H1 (cell line): ENCODE data around the gene DBP. TPM values are rescaled to one million over a fixed set of nuclear protein-coding genes. Genes with fewer than 3 reads are reported as not detected.

Source experiments
- CTCF ChIA-PET: fragments of 300-600 bp; sonication (Branson Sonifier 250); formaldehyde crosslinking; loops from one replicate; lab custom pipeline; 2021; ENCODE audit not compliant: partially characterized antibody; lab: Charles Lee
- POLR2A ChIA-PET: fragments of 300-600 bp; sonication (Branson Sonifier 250); formaldehyde crosslinking; loops from one replicate; lab custom pipeline; 2021; ENCODE audit warnings: inconsistent platforms; ENCODE audit not compliant: partially characterized antibody; lab: Charles Lee
- DNase-seq, 2 experiments: peaks; one replicate each; pipeline versions ENCODE4 v3.0.0 to v3.0.0-alpha.2; 2010 to 2022; ENCODE audit warnings: low spot score in 2 of 2, low read depth in 1 of 2, mixed read lengths in 1 of 2
- FAIRE-seq: peaks from 2 replicates; lab custom pipeline; 2011; peaks lifted over from hg19 to GRCh38; lab: Jason Lieb, UNC
- H2AFZ ChIP-seq: 2 replicates; pipeline ENCODE4 v1.8.1; 2012; ENCODE audit warnings: low read length, inconsistent platforms
- H2AK5ac ChIP-seq: 2 replicates; pipeline ENCODE4 v1.6.1; 2013; ENCODE audit warnings: low read depth, low read length
- H2BK120ac ChIP-seq: replicated peaks from 2 replicates; pipeline ENCODE3; 2013; ENCODE audit warnings: low read depth, low read length, inconsistent platforms
- H2BK12ac ChIP-seq: 2 replicates; pipeline ENCODE4 v1.6.1; 2013; ENCODE audit warnings: low read depth, low read length
- H2BK15ac ChIP-seq: 2 replicates; pipeline ENCODE4 v1.6.1; 2013; ENCODE audit warnings: low read length
- H2BK20ac ChIP-seq: 2 replicates; pipeline ENCODE4 v1.6.1; 2013; ENCODE audit warnings: low read length
- H2BK5ac ChIP-seq: 2 replicates; pipeline ENCODE4 v1.6.1; 2013; ENCODE audit warnings: low read depth, low read length
- H3K14ac ChIP-seq: 2 replicates; pipeline ENCODE4 v1.6.1; 2013; ENCODE audit warnings: inconsistent platforms; ENCODE audit not compliant: insufficient read length
- H3K18ac ChIP-seq: 2 replicates; pipeline ENCODE4 v1.6.1; 2013; ENCODE audit warnings: low read length; ENCODE audit errors: extremely low read depth
- H3K23ac ChIP-seq: 2 replicates; pipeline ENCODE4 v1.6.1; 2013; ENCODE audit warnings: inconsistent platforms; ENCODE audit not compliant: insufficient read length
- H3K23me2 ChIP-seq: 2 replicates; pipeline ENCODE4 v1.6.1; 2013; ENCODE audit warnings: low read depth, low read length
- H3K27ac ChIP-seq: 2 replicates; pipeline ENCODE4 v1.6.1; 2011; ENCODE audit warnings: low read depth, low read length, inconsistent platforms
- H3K27me3 ChIP-seq, 4 experiments: replicated peaks in 1 of 4; 1 replicate in 1 of 4; 2 replicates in 3 of 4; pipeline versions ENCODE4 v1.6.1 to v1.8.1; 2011 to 2013; ENCODE audit warnings: low read length in 3 of 4, mild to moderate bottlenecking in 3 of 4, inconsistent platforms in 2 of 4, mixed read lengths in 2 of 4, moderate library complexity in 1 of 4; ENCODE audit not compliant: control insufficient read depth in 3 of 4, insufficient read depth in 3 of 4; ENCODE audit errors: extremely low read depth in 1 of 4
- H3K36me3 ChIP-seq, 4 experiments: 2 replicates each; pipeline versions ENCODE4 v1.6.1 to v1.8.1; 2011 to 2013; ENCODE audit warnings: mild to moderate bottlenecking in 4 of 4, low read length in 3 of 4, moderate library complexity in 2 of 4, control low read depth in 1 of 4, inconsistent platforms in 1 of 4; ENCODE audit not compliant: insufficient read depth in 4 of 4, control insufficient read depth in 2 of 4
- H3K4ac ChIP-seq: replicated peaks from 2 replicates; pipeline ENCODE3; 2013; ENCODE audit warnings: low read length, low read depth, mixed read lengths, inconsistent platforms; ENCODE audit not compliant: insufficient read length
- H3K4me1 ChIP-seq, 4 experiments: replicated peaks in 1 of 4; 1 replicate in 1 of 4; 2 replicates in 3 of 4; pipeline versions ENCODE4 v1.6.1 to v1.8.1; 2011 to 2013; ENCODE audit warnings: low read length in 3 of 4, inconsistent platforms in 2 of 4, mixed read lengths in 1 of 4; ENCODE audit not compliant: insufficient read depth in 4 of 4, control insufficient read depth in 3 of 4
- H3K4me2 ChIP-seq, 2 experiments: 2 replicates each; pipeline versions ENCODE4 v1.6.1 to v1.8.1; 2011 to 2013; ENCODE audit warnings: low read depth in 2 of 2, low read length in 2 of 2, control low read depth in 1 of 2, inconsistent platforms in 1 of 2, mild to moderate bottlenecking in 1 of 2; ENCODE audit not compliant: insufficient read depth in 1 of 2
- H3K4me3 ChIP-seq, 4 experiments: fragments of 200-600, 300-600 bp in 1 of 4; sonication (generic), shearing (Covaris generic), sonication (Bioruptor Twin) in 1 of 4; 2 replicates each; pipeline versions ENCODE4 v1.5.1 to v1.8.1; 2011 to 2016; ENCODE audit warnings: low read length in 4 of 4, low read depth in 3 of 4, control low read depth in 2 of 4, inconsistent platforms in 2 of 4, mild to moderate bottlenecking in 2 of 4, mixed read lengths in 1 of 4, moderate library complexity in 1 of 4; ENCODE audit not compliant: insufficient read depth in 2 of 4; ENCODE audit errors: extremely low read depth in 1 of 4
- H3K56ac ChIP-seq: replicated peaks from 2 replicates; pipeline ENCODE3; 2013; ENCODE audit warnings: low read depth, mild to moderate bottlenecking, mixed read lengths, low read length, inconsistent platforms; ENCODE audit not compliant: insufficient read length
- H3K79me1 ChIP-seq: 2 replicates; pipeline ENCODE4 v1.6.1; 2013; ENCODE audit warnings: low read depth, low read length, control low read depth
- H3K79me2 ChIP-seq, 2 experiments: 2 replicates each; pipeline versions ENCODE4 v1.6.1 to v1.8.1; 2012 to 2013; ENCODE audit warnings: low read length in 2 of 2, mild to moderate bottlenecking in 2 of 2, inconsistent platforms in 1 of 2; ENCODE audit not compliant: insufficient read depth in 2 of 2, control insufficient read depth in 1 of 2
- H3K9ac ChIP-seq, 4 experiments: replicated peaks in 1 of 4; 1 replicate in 1 of 4; 2 replicates in 3 of 4; pipeline versions ENCODE4 v1.6.1 to v1.8.1; 2011 to 2013; ENCODE audit warnings: low read depth in 3 of 4, low read length in 3 of 4, control low read depth in 2 of 4, mild to moderate bottlenecking in 2 of 4, moderate library complexity in 2 of 4, inconsistent platforms in 1 of 4; ENCODE audit errors: extremely low read depth in 1 of 4
- H3K9me3 ChIP-seq, 2 experiments: 2 replicates each; pipeline versions ENCODE4 v1.6.1 to v1.8.1; 2012 to 2013; ENCODE audit warnings: mild to moderate bottlenecking in 2 of 2, moderate library complexity in 2 of 2, control low read depth in 1 of 2, inconsistent platforms in 1 of 2, low read depth in 1 of 2, low read length in 1 of 2, mixed read lengths in 1 of 2; ENCODE audit not compliant: insufficient read depth in 2 of 2
- H4K20me1 ChIP-seq, 2 experiments: replicated peaks in 1 of 2; 2 replicates each; pipeline versions ENCODE3 to v1.8.1; 2011 to 2013; ENCODE audit warnings: inconsistent platforms in 2 of 2, low read length in 2 of 2, mild to moderate bottlenecking in 1 of 2; ENCODE audit not compliant: insufficient read depth in 2 of 2, control insufficient read depth in 1 of 2
- H4K5ac ChIP-seq: 2 replicates; pipeline ENCODE4 v1.6.1; 2013; ENCODE audit warnings: low read length, low read depth, mixed read lengths, inconsistent platforms; ENCODE audit not compliant: insufficient read length
- H4K8ac ChIP-seq: 2 replicates; pipeline ENCODE4 v1.8.0; 2013; ENCODE audit warnings: mild to moderate bottlenecking, moderate library complexity, low read length, inconsistent platforms; ENCODE audit not compliant: insufficient read depth; ENCODE audit errors: extremely low read depth
- H4K91ac ChIP-seq: replicated peaks from 2 replicates; pipeline ENCODE3; 2013; ENCODE audit warnings: low read length, mixed read lengths, inconsistent platforms; ENCODE audit not compliant: insufficient read length
- CEBPB ChIP-seq: IDR thresholded peaks from 2 replicates; pipeline ENCODE4 v1.6.1; 2012; ENCODE audit warnings: low read depth, low read length
- EP300 ChIP-seq, 2 experiments: IDR thresholded peaks; 1 replicate in 1 of 2; 2 replicates in 1 of 2; pipeline ENCODE4 v1.6.1; 2011 to 2012; ENCODE audit warnings: low read depth in 2 of 2, low read length in 2 of 2, mild to moderate bottlenecking in 2 of 2, borderline replicate concordance in 1 of 2, inconsistent platforms in 1 of 2, moderate library complexity in 1 of 2
- POLR2A ChIP-seq, 2 experiments: IDR thresholded peaks; 1 replicate in 1 of 2; 2 replicates in 1 of 2; pipeline ENCODE4 v1.6.1; 2011; ENCODE audit warnings: low read depth in 2 of 2, low read length in 2 of 2, mild to moderate bottlenecking in 2 of 2; ENCODE audit errors: control extremely low read depth in 1 of 2
- POLR2AphosphoS5 ChIP-seq: IDR thresholded peaks from 2 replicates; pipeline ENCODE4 v1.6.1; 2011; ENCODE audit warnings: low read depth, low read length
- POU5F1 ChIP-seq: IDR thresholded peaks from 2 replicates; pipeline ENCODE4 v1.6.1; 2011; ENCODE audit warnings: low read depth, mild to moderate bottlenecking, low read length, moderate library complexity
- WGBS, 2 experiments: shearing (Covaris generic) in 1 of 2; methylation state at CpG; one replicate each; pipeline versions ENCODE4 v1.1.6 to v1.1.7; 2013 to 2015; ENCODE audit warnings: low lambda C conversion rate in 2 of 2, mixed read lengths in 2 of 2, inconsistent platforms in 1 of 2, low coverage in 1 of 2, missing lambda C conversion rate in 1 of 2; ENCODE audit not compliant: insufficient replicate concordance in 2 of 2, insufficient coverage in 1 of 2, insufficient read length in 1 of 2; ENCODE audit errors: extremely low coverage in 1 of 2, missing lambda C conversion rate in 1 of 2; 5-methylcytosine and 5-hydroxymethylcytosine counted together
- polyA plus RNA-seq, 7 experiments: library from polyadenylated mRNA; depleted of rRNA in 3 of 7; stranded (reverse) in 5 of 7; unstranded in 2 of 7; fragments of >200 nt in 5 of 7; fragments of 200-250 nt in 2 of 7; gene quantifications; 1 replicate in 5 of 7; 2 replicates in 1 of 7; 4 replicates in 1 of 7; pipeline versions ENCODE4 v1.2.1 to v1.2.3, GENCODE V29; 2011 to 2013; ENCODE audit warnings: missing spikeins in 2 of 7, mixed read lengths in 2 of 7
- total RNA-seq: library from RNA; stranded (reverse); fragmentation: NEBNext Ultra II Directional; extraction: Animal tissue kit (Norgen Biotek cat#: 25700); gene quantifications from 2 replicates; pipeline ENCODE4 v1.2.1, GENCODE V29; 2021

DBP gene
- total and polyA plus RNA-seq, 2 of the 8 experiments (the other 6 are each of a cell fraction or from before 2014, with no cell fraction given) = 7.5 to 8.3 TPM

- Histone ChIP-seq H3K23ac (no peak overlapping the region), H3K27ac (0 out of 2 replicates have a peak overlapping the region, but pooled peaks have one; percentile 80), H3K27me3 (no peaks in the 10 kb centered on the region), H3K79me2 (peaks cover 20 to 31% of the 10 kb centered on the region in 2 experiments), H3K4ac (no peak overlapping the region), H4K20me1 (peaks cover 25 to 39% of the 10 kb centered on the region in 2 experiments), H2AK5ac (no peak overlapping the region), H3K4me3 (peak overlapping the region in 3 of 4 experiments; percentile 93 to 97 (median 94); a peak in 3 of 8 replicates), H2BK15ac (no peak overlapping the region), H3K9me3 (no peaks in the 10 kb centered on the region), H2BK5ac (0 out of 2 replicates have a peak overlapping the region, but pooled peaks have one; percentile 3), H3K18ac (no peak overlapping the region), H3K79me1 (peaks cover 4% of the 10 kb centered on the region; the same call in 1 of the 2 replicates), H3K9ac (peak overlapping the region in 2 of 4 experiments; percentile 13 to 24; a peak in 3 of 7 replicates), H3K23me2 (peaks cover 4% of the 10 kb centered on the region; the same call in 1 of the 2 replicates), H3K36me3 (peaks cover 17 to 32% (median 21%) of the 10 kb centered on the region in 4 experiments), H4K5ac (no peak overlapping the region), H4K91ac (no peak overlapping the region), H4K8ac (no peak overlapping the region; the same call in 1 of the 2 replicates), H2BK120ac (no peak overlapping the region), H3K4me1 (peaks cover 3 to 45% (median 36%) of the 10 kb centered on the region in 4 experiments), H2AFZ (no peak overlapping the region), H2BK12ac (no peak overlapping the region), H3K14ac (no peak overlapping the region), H3K4me2 (peak overlapping the region; percentile 64 to 84; a peak in 3 of 4 replicates), H3K56ac (no peak overlapping the region), H2BK20ac (no peak overlapping the region)
- CTCF ChIA-PET = interaction anchor here (0.8 to 7.2 kb wide), 6 partner anchors 8 to 254 kb away, joined by 3 to 37 read pairs (median 6); partner anchors contain the start of gene SPACA4
- FAIRE-seq (no peak), DNase-seq (no peak)
- TF ChIP-seq CEBPB (no peak), POLR2A (IDR thresholded peaks at IDR 0.05; ENCODE audit: control extremely low read depth in 1 of 2, low read depth in 2 of 2, low read length in 2 of 2) (0 out of 3 replicates have a peak, but pooled peaks of 1 of the 2 experiments have one; percentile 31), EP300 (IDR thresholded peaks at IDR 0.05; ENCODE audit: borderline replicate concordance in 1 of 2, low read depth in 2 of 2, low read length in 2 of 2) (no peak), POU5F1 (no peak), POLR2AphosphoS5 (peak; percentile 52; the same call in 1 of the 2 replicates)
- POLR2A ChIA-PET = interaction anchor here (0.6 to 30.9 kb wide), 23 partner anchors 4 to 228 kb away, joined by 3 to 788 read pairs (median 4); partner anchors contain the start of genes CA11, DBP, FAM83E and FUT2
- WGBS, 2 experiments = 90% methylated on average over 12 of the region's 12 CpGs; no CpG with 5 or more reads in 1 of the 2 experiments
Measured at GRCh38 chr19:48616491-48617056, 20.6 kb downstream of the DBP start.
